HepG2 (cell line): Measurements from ENCODE around the gene GRHPR. TPM values are rescaled to one million over a fixed set of nuclear protein-coding genes. Genes with fewer than 3 reads are reported as not detected.
A peak's percentile ranks its signal among the peaks of the same experiment; 100 is the strongest.

ENCODE experiments used
- BRCA1 ChIP-seq: sonication (generic); formaldehyde crosslinking; IDR thresholded peaks from 2 replicates; pipeline ENCODE4 v1.4.0; 2020; ENCODE audit warnings: missing genetic modification reagents
- FOXK2 ChIP-seq: fragments of 450-650 bp; IDR thresholded peaks from 2 replicates; pipeline ENCODE4 v1.6.1; 2016
- GATAD2A ChIP-seq: IDR thresholded peaks from 2 replicates; pipeline ENCODE4 v1.6.1; 2016
- HHEX ChIP-seq: IDR thresholded peaks from 2 replicates; pipeline ENCODE4 v1.6.1; 2016; ENCODE audit warnings: control low read depth
- ISX ChIP-seq: sonication (generic); formaldehyde crosslinking; conservative IDR thresholded peaks from 2 replicates; pipeline ENCODE4 v1.5.0; 2020; ENCODE audit warnings: missing genetic modification reagents
- MATR3 ChIP-seq: sonication (generic); formaldehyde crosslinking; IDR thresholded peaks from 2 replicates; pipeline ENCODE4 v1.4.0; 2020; ENCODE audit warnings: missing genetic modification reagents
- MED13 ChIP-seq: sonication (generic); formaldehyde crosslinking; IDR thresholded peaks from 2 replicates; pipeline ENCODE4 v1.5.0; 2020; ENCODE audit warnings: missing genetic modification reagents
- MXD4 ChIP-seq: IDR thresholded peaks from 2 replicates; pipeline ENCODE4 v1.6.1; 2016; ENCODE audit warnings: mild to moderate bottlenecking, missing biosample characterization, missing genetic modification reagents
- NCOR1 ChIP-seq: fragments of 200-600 bp; sonication (generic); IDR thresholded peaks from 2 replicates; pipeline ENCODE4 v1.7.0; 2017; ENCODE audit warnings: antibody characterized with exemption, low read length, borderline replicate concordance
- PBX3 ChIP-seq: sonication (generic); formaldehyde crosslinking; IDR thresholded peaks from 2 replicates; pipeline ENCODE4 v1.8.1; 2023; ENCODE audit warnings: missing genetic modification reagents, inconsistent platforms, borderline replicate concordance
- PLRG1 ChIP-seq: fragments of 450-650 bp; conservative IDR thresholded peaks from 2 replicates; pipeline ENCODE4 v1.6.1; 2016
- PRPF4 ChIP-seq: fragments of 200-400 bp; formaldehyde crosslinking; IDR thresholded peaks from 2 replicates; pipeline ENCODE4 v1.6.1; 2016; ENCODE audit warnings: low read length, low read depth; ENCODE audit not compliant: poor library complexity, severe bottlenecking
- SNAPC4 ChIP-seq: sonication (generic); formaldehyde crosslinking; IDR thresholded peaks from 2 replicates; pipeline ENCODE4 v1.4.0; 2020; ENCODE audit warnings: mild to moderate bottlenecking, missing genetic modification reagents
- THYN1 ChIP-seq: sonication (generic); formaldehyde crosslinking; IDR thresholded peaks from 2 replicates; pipeline ENCODE4 v1.8.1; 2023; ENCODE audit warnings: low read depth, mild to moderate bottlenecking, moderate library complexity, missing genetic modification reagents, borderline replicate concordance
- ZC3H4 ChIP-seq: sonication (generic); formaldehyde crosslinking; IDR thresholded peaks from 2 replicates; pipeline ENCODE4 v1.4.0; 2020; ENCODE audit warnings: missing genetic modification reagents, borderline replicate concordance
- ZFP36 ChIP-seq: fragments of 150-350 bp; IDR thresholded peaks from 2 replicates; pipeline ENCODE4 v1.6.1; 2018; ENCODE audit warnings: borderline replicate concordance, low read length, low read depth; ENCODE audit not compliant: partially characterized antibody
- ZNF10 ChIP-seq: sonication (generic); formaldehyde crosslinking; IDR thresholded peaks from 2 replicates; pipeline ENCODE4 v1.4.0; 2020; ENCODE audit warnings: mild to moderate bottlenecking, low read depth, missing genetic modification reagents, borderline replicate concordance
- ZNF253 ChIP-seq: sonication (generic); formaldehyde crosslinking; IDR thresholded peaks from 2 replicates; pipeline ENCODE4 v1.8.0; 2022; ENCODE audit warnings: mild to moderate bottlenecking, missing genetic modification reagents, borderline replicate concordance
- ZNF263 ChIP-seq: sonication (generic); formaldehyde crosslinking; IDR thresholded peaks from 2 replicates; pipeline ENCODE4 v1.4.0; 2020; ENCODE audit warnings: missing genetic modification reagents
- ZNF432 ChIP-seq: sonication (generic); formaldehyde crosslinking; IDR thresholded peaks from 2 replicates; pipeline ENCODE4 v1.5.0; 2020; ENCODE audit warnings: missing genetic modification reagents, mild to moderate bottlenecking, borderline replicate concordance
- ZNF629 ChIP-seq: sonication (generic); formaldehyde crosslinking; conservative IDR thresholded peaks from 2 replicates; pipeline ENCODE4 v1.5.0; 2020; ENCODE audit warnings: missing genetic modification reagents
- ZNF639 ChIP-seq: conservative IDR thresholded peaks from 2 replicates; pipeline ENCODE4 v1.6.1; 2018; ENCODE audit warnings: missing genetic modification reagents
- polyA plus RNA-seq, 8 experiments: library from polyadenylated mRNA; depleted of rRNA in 3 of 8; stranded (reverse) in 7 of 8; unstranded in 1 of 8; fragments of >200 nt; fragmentation: Illumina TruSeq in 4 of 8; extraction: Trizol in 4 of 8; gene quantifications; 2 replicates each; pipeline versions ENCODE4 v1.2.1 to v1.2.3, GENCODE V29; 2011 to 2016; ENCODE audit warnings: low read depth in 4 of 8, missing spikeins in 1 of 8, mixed read lengths in 1 of 8; ENCODE audit not compliant: insufficient read depth in 1 of 8
- total RNA-seq, 5 experiments: library from RNA; depleted of rRNA; stranded (reverse); fragments of >200 nt; fragmentation: Illumina TruSeq; extraction: Trizol; gene quantifications; 2 replicates each; pipeline ENCODE4 v1.2.3, GENCODE V29; 2016; ENCODE audit warnings: low read depth in 1 of 5

Gene GRHPR
- total and polyA plus RNA-seq, 2 of the 13 experiments (the other 11 are each of a cell fraction or from before 2014, with no cell fraction given): 113 to 115 TPM

DNA sequence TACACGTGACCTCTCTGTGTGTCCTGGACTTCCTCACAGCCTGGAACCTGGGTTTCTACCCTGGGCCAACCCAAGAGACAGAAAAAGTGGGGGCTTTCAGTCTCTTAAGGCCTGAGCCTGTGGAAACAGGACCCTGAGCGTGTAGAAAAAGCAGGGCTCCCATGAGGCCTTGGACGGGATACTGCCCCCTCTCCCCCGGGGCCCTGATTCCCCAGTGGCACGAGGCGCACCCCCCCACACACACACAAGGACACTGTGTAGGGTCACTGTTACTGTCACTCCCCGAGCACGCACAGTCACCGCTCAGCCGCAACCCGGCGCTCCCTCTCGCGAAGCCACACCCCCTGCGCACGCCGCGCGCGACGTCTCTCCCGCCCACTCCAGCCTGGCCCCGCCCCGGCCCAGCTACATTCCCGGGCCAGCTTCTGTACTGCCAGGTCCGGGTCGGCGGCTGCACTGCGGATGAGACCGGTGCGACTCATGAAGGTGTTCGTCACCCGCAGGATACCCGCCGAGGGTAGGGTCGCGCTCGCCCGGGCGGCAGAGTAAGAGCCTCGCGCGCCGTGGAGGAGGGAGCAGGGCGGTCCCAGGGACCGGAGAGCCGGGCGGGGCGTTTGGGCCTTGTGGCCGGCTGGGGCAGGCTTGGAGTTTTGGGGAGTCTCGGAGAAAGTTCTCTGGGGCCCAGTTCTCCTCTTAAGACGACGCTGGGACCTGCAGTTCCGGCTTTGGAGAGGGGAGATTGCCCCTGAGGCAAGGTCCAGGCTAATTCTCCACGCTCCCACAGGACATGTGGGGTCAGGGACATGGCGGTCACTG is at the start of gene GRHPR (continued):
- no peak for TF ChIP-seq ZNF432 (CRISPR knock-in tag)
- no peak for TF ChIP-seq ZC3H4
- TF ChIP-seq PBX3 (CRISPR knock-in tag): no peak
- TF ChIP-seq ZNF639 (CRISPR knock-in tag): no peak
- no peak for TF ChIP-seq ZFP36
- TF ChIP-seq ZNF253 (CRISPR knock-in tag): no peak
- TF ChIP-seq MXD4 (CRISPR knock-in tag): peak; percentile 86; the same call in 1 of the 2 replicates
- no peak for TF ChIP-seq FOXK2
- no peak for TF ChIP-seq ZNF10 (CRISPR knock-in tag)
- no peak for TF ChIP-seq NCOR1
- TF ChIP-seq PRPF4: no peak
- peak; percentile 80; the same call in 1 of the 2 replicates for TF ChIP-seq BRCA1 (CRISPR knock-in tag)
- TF ChIP-seq MED13 (CRISPR knock-in tag): peak; percentile 65; the same call in 1 of the 2 replicates
- TF ChIP-seq ZNF629 (CRISPR knock-in tag): no peak; the same call in 1 of the 2 replicates
- TF ChIP-seq ISX (CRISPR knock-in tag): no peak; the same call in 1 of the 2 replicates
- no peak for TF ChIP-seq THYN1 (CRISPR knock-in tag)
- peak; percentile 45; the same call in 1 of the 2 replicates for TF ChIP-seq ZNF263 (CRISPR knock-in tag)
- TF ChIP-seq SNAPC4: no peak; the same call in 1 of the 2 replicates
- peak; percentile 47 for TF ChIP-seq GATAD2A (CRISPR knock-in tag)
- no peak for TF ChIP-seq HHEX (CRISPR knock-in tag)
- TF ChIP-seq MATR3: 0 out of 2 replicates have a peak, but pooled peaks have one; percentile 40
- no peak for TF ChIP-seq PLRG1
